Prostate gland (tissue), 2 donors: ENCODE data around the gene PAPPA2. TPM values are rescaled to one million over a fixed set of nuclear protein-coding genes. Genes with fewer than 3 reads are reported as not detected.

Experiments used
- DNase-seq: peaks from one replicate; pipeline ENCODE4 v3.0.0-alpha.2; 2019; ENCODE audit warnings: low spot score
- H3K27ac ChIP-seq, 2 donors: fragments of 200-600 bp; sonication (generic); 2 replicates each; pipeline ENCODE4 v1.5.1; 2017 to 2019
- H3K27me3 ChIP-seq: fragments of 200-600 bp; sonication (generic); replicated peaks from 2 replicates; pipeline ENCODE4 v1.5.1; 2019; ENCODE audit not compliant: insufficient read depth
- H3K36me3 ChIP-seq, 2 donors: fragments of 200-600 bp; sonication (generic); 1 replicate in 1 of 2; 2 replicates in 1 of 2; pipeline versions ENCODE4 v1.5.1 to v1.8.1; 2017 to 2019
- H3K4me1 ChIP-seq: fragments of 200-600 bp; sonication (generic); replicated peaks from 2 replicates; pipeline ENCODE4 v1.5.1; 2019
- H3K4me3 ChIP-seq, 2 donors: fragments of 200-600 bp; sonication (generic); 2 replicates each; pipeline ENCODE4 v1.5.1; 2017 to 2019
- H3K9me3 ChIP-seq: fragments of 200-600 bp; sonication (generic); 2 replicates; pipeline ENCODE4 v1.5.1; 2017
- POLR2A ChIP-seq: fragments of 450-650 bp; IDR thresholded peaks from one replicate; pipeline ENCODE4 v1.6.1; 2016; ENCODE audit warnings: antibody characterized with exemption, mild to moderate bottlenecking
- POLR2AphosphoS5 ChIP-seq: sonication (generic); formaldehyde crosslinking; IDR thresholded peaks from one replicate; pipeline ENCODE4 v1.6.1; 2017; ENCODE audit warnings: antibody characterized with exemption
- WGBS: methylation state at CpG from one replicate; pipeline ENCODE4 v1.1.5; 2018; 5-methylcytosine and 5-hydroxymethylcytosine counted together
- intact Hi-C: fragments of 100-400 bp; cut with DNase I; formaldehyde crosslinking; loops from one replicate; pipeline ENCODE4 v1.14.2; 2022
- total RNA-seq, 2 donors: library from RNA; depleted of rRNA; stranded (reverse); fragments of >200 nt; gene quantifications; one replicate each; pipeline ENCODE4 v1.1.0, GENCODE V29; 2016
- TF ChIP-seq, protein P1 (sequence below), 4 experiments: fragments of 200-600 bp in 2 of 4; fragments of 450-650 bp in 2 of 4; sonication (generic) in 2 of 4; IDR thresholded peaks; 1 replicate in 3 of 4; 2 replicates in 1 of 4; pipeline ENCODE4 v1.5.1; 2016 to 2019; ENCODE audit warnings: antibody characterized with exemption in 4 of 4, mild to moderate bottlenecking in 2 of 4, moderate library complexity in 2 of 4

Gene PAPPA2
- total RNA-seq, 2 donors from 2014 or later = 0.36 to 1.9 TPM

- Histone ChIP-seq H3K27ac (no peak overlapping the region), H3K4me3 (no peak overlapping the region), H3K27me3 (peaks cover 2% of the 10 kb centered on the region), H3K9me3 (no peaks in the 10 kb centered on the region), H3K4me1 (no peaks in the 10 kb centered on the region), H3K36me3 (no peaks in the 10 kb centered on the region)
- DNase-seq = no peak
- TF ChIP-seq POLR2A (no peak), POLR2AphosphoS5 (no peak)
- TF ChIP-seq, protein P1, sequence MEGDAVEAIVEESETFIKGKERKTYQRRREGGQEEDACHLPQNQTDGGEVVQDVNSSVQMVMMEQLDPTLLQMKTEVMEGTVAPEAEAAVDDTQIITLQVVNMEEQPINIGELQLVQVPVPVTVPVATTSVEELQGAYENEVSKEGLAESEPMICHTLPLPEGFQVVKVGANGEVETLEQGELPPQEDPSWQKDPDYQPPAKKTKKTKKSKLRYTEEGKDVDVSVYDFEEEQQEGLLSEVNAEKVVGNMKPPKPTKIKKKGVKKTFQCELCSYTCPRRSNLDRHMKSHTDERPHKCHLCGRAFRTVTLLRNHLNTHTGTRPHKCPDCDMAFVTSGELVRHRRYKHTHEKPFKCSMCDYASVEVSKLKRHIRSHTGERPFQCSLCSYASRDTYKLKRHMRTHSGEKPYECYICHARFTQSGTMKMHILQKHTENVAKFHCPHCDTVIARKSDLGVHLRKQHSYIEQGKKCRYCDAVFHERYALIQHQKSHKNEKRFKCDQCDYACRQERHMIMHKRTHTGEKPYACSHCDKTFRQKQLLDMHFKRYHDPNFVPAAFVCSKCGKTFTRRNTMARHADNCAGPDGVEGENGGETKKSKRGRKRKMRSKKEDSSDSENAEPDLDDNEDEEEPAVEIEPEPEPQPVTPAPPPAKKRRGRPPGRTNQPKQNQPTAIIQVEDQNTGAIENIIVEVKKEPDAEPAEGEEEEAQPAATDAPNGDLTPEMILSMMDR (IDR thresholded peaks at IDR 0.05) = no peak
- intact Hi-C loops = no loop called here
- 84% methylated on average over 1 of the region's 1 CpG for WGBS
These were observed 113.0 kb downstream of the PAPPA2 start for GRCh38 chr1:176575991-176576390.

DNA sequence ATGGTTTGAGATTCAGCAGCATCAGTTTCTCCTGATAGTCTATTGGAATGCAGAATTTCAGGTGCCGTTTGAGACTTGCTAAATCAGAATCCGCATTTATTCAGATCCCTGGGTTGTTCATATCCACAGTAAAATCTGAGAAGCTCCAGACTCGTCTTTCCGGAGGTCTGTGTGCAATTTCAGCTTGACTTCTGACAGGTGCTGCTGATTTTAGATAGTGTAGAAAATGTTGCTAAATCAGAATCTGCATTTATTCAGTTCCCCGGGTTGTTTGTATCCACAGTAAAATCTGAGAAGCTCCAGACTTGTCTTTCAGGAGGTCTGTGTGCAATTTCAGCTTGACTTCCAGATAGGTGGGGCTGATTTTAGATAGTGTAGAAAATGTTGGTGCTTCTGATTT, 113.7 kb downstream of the PAPPA2 start:
- intact Hi-C loops = no loop called here
- Histone ChIP-seq H3K36me3 (no peaks in the 10 kb centered on the region), H3K27me3 (peaks cover 2% of the 10 kb centered on the region), H3K4me3 (no peak overlapping the region), H3K9me3 (no peaks in the 10 kb centered on the region), H3K27ac (no peak overlapping the region), H3K4me1 (no peaks in the 10 kb centered on the region)
- no peak for DNase-seq
- 77% methylated on average over 5 of the region's 5 CpGs for WGBS
- TF ChIP-seq, protein P1 (IDR thresholded peaks at IDR 0.05) = no peak
- TF ChIP-seq POLR2AphosphoS5 = no peak
- no peak for TF ChIP-seq POLR2A

GRCh38 chr1:176577646-176578197, 114.7 kb downstream of the PAPPA2 start:
- peaks cover 2% of the 10 kb centered on the region for H3K27me3 ChIP-seq
- no peak for TF ChIP-seq POLR2AphosphoS5
- TF ChIP-seq, protein P1 (IDR thresholded peaks at IDR 0.05) = no peak
- no peak overlapping the region for H3K27ac ChIP-seq
- no peaks in the 10 kb centered on the region for H3K36me3 ChIP-seq
- 33% methylated on average over 4 of the region's 4 CpGs for WGBS
- no peak for DNase-seq
- intact Hi-C loops = no loop called here
- no peaks in the 10 kb centered on the region for H3K4me1 ChIP-seq
- H3K4me3 ChIP-seq = no peak overlapping the region
- H3K9me3 ChIP-seq = no peaks in the 10 kb centered on the region

DNA sequence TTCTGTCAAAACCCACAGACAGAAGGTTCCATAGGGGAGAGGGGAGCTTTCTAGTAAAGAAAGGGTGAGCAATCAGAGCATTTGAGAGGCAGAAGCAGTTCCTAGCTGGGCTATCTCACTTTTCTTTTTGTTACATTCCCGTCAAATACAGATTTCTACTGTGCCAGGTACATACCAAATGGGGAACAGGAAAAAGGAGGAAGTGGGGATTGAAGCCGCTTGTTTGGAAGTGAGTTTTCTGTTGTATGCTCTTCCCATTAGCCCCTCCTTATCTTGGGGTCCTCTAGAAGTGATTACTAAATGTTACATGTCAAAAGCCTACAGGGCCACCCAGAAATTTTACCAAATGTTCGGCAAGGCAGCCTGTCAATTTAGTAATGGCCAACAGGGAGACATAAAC, 116.1 kb downstream of the PAPPA2 start:
- no peaks in the 10 kb centered on the region for H3K4me1 ChIP-seq
- H3K27me3 ChIP-seq = peaks cover 2% of the 10 kb centered on the region
- no peaks in the 10 kb centered on the region for H3K36me3 ChIP-seq
- 78% methylated on average over 3 of the region's 3 CpGs for WGBS
- H3K4me3 ChIP-seq = no peak overlapping the region
- H3K27ac ChIP-seq = no peak overlapping the region
- intact Hi-C loops = no loop called here
- no peaks in the 10 kb centered on the region for H3K9me3 ChIP-seq
- DNase-seq = no peak
- TF ChIP-seq, protein P1 (IDR thresholded peaks at IDR 0.05) = no peak
- TF ChIP-seq POLR2AphosphoS5 = no peak
- no peak for TF ChIP-seq POLR2A

GRCh38 chr1:176595217-176595616, 132.2 kb downstream of the PAPPA2 start:
- Histone ChIP-seq H3K4me3 (no peak overlapping the region), H3K27ac (no peak overlapping the region), H3K4me1 (no peaks in the 10 kb centered on the region), H3K36me3 (no peaks in the 10 kb centered on the region), H3K9me3 (no peaks in the 10 kb centered on the region), H3K27me3 (no peaks in the 10 kb centered on the region)
- WGBS = 94% methylated on average over 16 of the region's 16 CpGs
- intact Hi-C loops = no loop called here
- no peak for DNase-seq
- no peak for TF ChIP-seq POLR2A
